ENCODE measurements around the gene L3MBTL4.

DNA sequence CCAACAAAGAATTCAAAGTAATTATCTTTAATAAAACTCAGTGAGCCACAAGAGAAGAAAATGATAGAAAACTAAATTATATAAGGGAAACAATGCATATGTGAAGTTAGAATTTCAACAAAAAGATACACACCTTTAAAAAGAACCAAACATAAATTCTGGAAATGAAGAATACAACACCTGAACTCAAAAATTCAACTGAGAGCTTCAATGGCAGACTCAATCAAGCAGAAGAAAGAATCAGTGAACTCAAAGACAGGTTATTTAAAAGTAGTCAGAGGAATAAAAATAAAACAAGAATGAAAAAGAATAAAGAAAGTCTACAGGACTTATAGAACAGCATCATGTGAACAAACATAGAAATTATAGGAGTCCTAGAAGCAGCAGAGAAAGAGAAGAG, 73.4 kb downstream of the L3MBTL4 start:
- TF ChIP-seq ZBTB5 (IDR thresholded peaks at IDR 0.05), result no peak
- no peak for TF ChIP-seq ZNF253 (CRISPR knock-in tag; conservative IDR thresholded peaks at IDR 0.05)
- no peak for TF ChIP-seq CREM (IDR thresholded peaks at IDR 0.05; ENCODE audit: low read depth)
- TF ChIP-seq HLTF (IDR thresholded peaks at IDR 0.05), result no peak
- TF ChIP-seq SIN3A (IDR thresholded peaks at IDR 0.05; ENCODE audit: borderline replicate concordance in 2 of 2, control insufficient read depth in 1 of 2, low read depth in 2 of 2, low read length in 2 of 2), result no peak
- no peak for TF ChIP-seq NCOA6 (IDR thresholded peaks at IDR 0.05)
- TF ChIP-seq RNF2 (IDR thresholded peaks at IDR 0.05), result no peak
- TF ChIP-seq CEBPB (tag; IDR thresholded peaks at IDR 0.05), result no peak
- no peak for TF ChIP-seq NFXL1 (CRISPR knock-in tag; IDR thresholded peaks at IDR 0.05)
- TF ChIP-seq CTCF (IDR thresholded peaks at IDR 0.05 in 2 of 3, conservative IDR thresholded peaks at IDR 0.05 in 1 of 3; ENCODE audit: insufficient read depth in 2 of 3, low read depth in 1 of 3, low read length in 3 of 3), result no peak
- TF ChIP-seq CHD7 (IDR thresholded peaks at IDR 0.05; ENCODE audit: low read depth, low read length), result no peak
- TF ChIP-seq ZNF512 (tag; IDR thresholded peaks at IDR 0.05), result no peak
- TF ChIP-seq SMARCC2 (IDR thresholded peaks at IDR 0.05; ENCODE audit: low read depth), result no peak
- TF ChIP-seq CHD2 (IDR thresholded peaks at IDR 0.05; ENCODE audit: low read depth, low read length), result no peak

All from K562 (cell line).